Neural progenitor cell (in vitro differentiated cells): ENCODE results near the gene PACS1. TPM values are rescaled to one million over a fixed set of nuclear protein-coding genes. Genes with fewer than 3 reads are reported as not detected.

Experiments used
- DNase-seq: peaks from one replicate; pipeline ENCODE4 v3.0.0-alpha.2; 2016; ENCODE audit warnings: low spot score
- H2AFZ ChIP-seq: fragments of 200-600 bp; sonication (generic); replicated peaks from 2 replicates; pipeline ENCODE4 v1.6.1; 2016; ENCODE audit warnings: antibody characterized with exemption
- H3F3A ChIP-seq: fragments of 200-600 bp; sonication (generic); 2 replicates; pipeline ENCODE4 v1.6.1; 2016; ENCODE audit warnings: antibody characterized with exemption, low read depth
- H3K27ac ChIP-seq: fragments of 200-600 bp; sonication (generic); 2 replicates; pipeline ENCODE4 v1.5.1; 2016; ENCODE audit warnings: mild to moderate bottlenecking
- H3K27me3 ChIP-seq: fragments of 200-600 bp; sonication (generic); 2 replicates; pipeline ENCODE4 v1.6.1; 2016; ENCODE audit warnings: mild to moderate bottlenecking, moderate library complexity
- H3K36me3 ChIP-seq: fragments of 200-600 bp; sonication (generic); 2 replicates; pipeline ENCODE4 v1.5.1; 2016
- H3K4me1 ChIP-seq: fragments of 200-600 bp; sonication (generic); 2 replicates; pipeline ENCODE4 v1.6.1; 2016; ENCODE audit warnings: mixed run types
- H3K4me2 ChIP-seq: fragments of 200-600 bp; sonication (generic); 2 replicates; pipeline ENCODE4 v1.6.1; 2016
- H3K4me3 ChIP-seq: fragments of 200-600 bp; sonication (generic); 2 replicates; pipeline ENCODE4 v1.5.1; 2016
- H3K79me2 ChIP-seq: fragments of 200-600 bp; sonication (generic); 2 replicates; pipeline ENCODE4 v1.6.1; 2016; ENCODE audit warnings: low read depth
- H3K9ac ChIP-seq: fragments of 200-600 bp; sonication (generic); 2 replicates; pipeline ENCODE4 v1.6.1; 2016
- H3K9me3 ChIP-seq: fragments of 200-600 bp; sonication (generic); 2 replicates; pipeline ENCODE4 v1.5.1; 2016; ENCODE audit warnings: low read depth
- H4K20me1 ChIP-seq: fragments of 200-600 bp; sonication (generic); 2 replicates; pipeline ENCODE4 v1.6.1; 2016; ENCODE audit warnings: low read depth
- H3K27ac Mint-ChIP-seq: 3 replicates; pipeline ENCODE4 v1.8.0; 2021; ENCODE audit warnings: mixed read lengths
- H3K27me3 Mint-ChIP-seq: 2 replicates; pipeline ENCODE4 v1.8.0; 2022; ENCODE audit warnings: low read depth, mild to moderate bottlenecking, inconsistent platforms, moderate library complexity, mixed read lengths; ENCODE audit not compliant: insufficient read depth
- H3K36me3 Mint-ChIP-seq: 3 replicates; pipeline ENCODE4 v1.8.0; 2021; ENCODE audit warnings: mixed read lengths
- H3K4me1 Mint-ChIP-seq: 3 replicates; pipeline ENCODE4 v1.8.0; 2021; ENCODE audit warnings: mixed read lengths
- H3K4me3 Mint-ChIP-seq: 3 replicates; pipeline ENCODE4 v1.8.0; 2021; ENCODE audit warnings: mild to moderate bottlenecking, moderate library complexity, mixed read lengths
- H3K9me3 Mint-ChIP-seq: 3 replicates; pipeline ENCODE4 v1.8.0; 2020; ENCODE audit warnings: mixed read lengths
- CTCF ChIP-seq: fragments of 200-600 bp; sonication (generic); IDR thresholded peaks from 2 replicates; pipeline ENCODE4 v1.5.1; 2017; ENCODE audit warnings: antibody characterized with exemption, mild to moderate bottlenecking
- EZH2 ChIP-seq: fragments of 200-600 bp; sonication (generic); IDR thresholded peaks from 2 replicates; pipeline ENCODE4 v1.6.1; 2017; ENCODE audit warnings: antibody characterized with exemption, mild to moderate bottlenecking, moderate library complexity
- EZH2phosphoT487 ChIP-seq: fragments of 200-600 bp; sonication (generic); IDR thresholded peaks from 2 replicates; pipeline ENCODE4 v1.6.1; 2017; ENCODE audit warnings: antibody characterized with exemption
- total RNA-seq: library from RNA; depleted of rRNA; stranded (reverse); fragments of >200 nt; gene quantifications from 2 replicates; pipeline ENCODE4 v1.2.3, GENCODE V29; 2015; ENCODE audit warnings: low replicate concordance

PACS1 gene
- total RNA-seq, 1 donor from 2014 or later: 13.4 TPM

GRCh38 chr11:66146940-66147339 lies 76.9 kb downstream of the PACS1 start:
- no peak overlapping the region for H3K4me3 Mint-ChIP-seq
- H3K4me1 Mint-ChIP-seq: peaks cover 12% of the 10 kb centered on the region
- no peak for DNase-seq
- H3K27me3 Mint-ChIP-seq: peaks cover 3% of the 10 kb centered on the region
- peaks cover 12% of the 10 kb centered on the region for H3K9me3 Mint-ChIP-seq
- Histone ChIP-seq H4K20me1 (no peaks in the 10 kb centered on the region), H2AFZ (no peak overlapping the region), H3K27ac (no peak overlapping the region), H3K4me1 (peaks cover 12% of the 10 kb centered on the region), H3K9me3 (no peaks in the 10 kb centered on the region), H3K36me3 (no peaks in the 10 kb centered on the region), H3F3A (no peaks in the 10 kb centered on the region), H3K9ac (no peak overlapping the region), H3K27me3 (no peaks in the 10 kb centered on the region), H3K79me2 (no peaks in the 10 kb centered on the region), H3K4me2 (no peak overlapping the region), H3K4me3 (no peak overlapping the region)
- H3K36me3 Mint-ChIP-seq: peaks cover 5% of the 10 kb centered on the region
- TF ChIP-seq EZH2phosphoT487: no peak
- no peak for TF ChIP-seq CTCF
- TF ChIP-seq EZH2: no peak
- no peak overlapping the region for H3K27ac Mint-ChIP-seq

GRCh38 chr11:66150140-66150539 lies 80.1 kb downstream of the PACS1 start:
- TF ChIP-seq CTCF (no peak), EZH2 (no peak), EZH2phosphoT487 (no peak)
- H3K9me3 Mint-ChIP-seq: peaks cover 12% of the 10 kb centered on the region
- H2AFZ ChIP-seq: no peak overlapping the region

GRCh38 chr11:66150725-66151124 lies 80.7 kb downstream of the PACS1 start:
- Histone ChIP-seq H3K36me3 (no peaks in the 10 kb centered on the region), H3K79me2 (no peaks in the 10 kb centered on the region), H3K4me2 (no peak overlapping the region), H3K9me3 (no peaks in the 10 kb centered on the region), H3K4me1 (peaks cover 12% of the 10 kb centered on the region), H3F3A (no peaks in the 10 kb centered on the region), H2AFZ (no peak overlapping the region), H4K20me1 (no peaks in the 10 kb centered on the region), H3K4me3 (no peak overlapping the region), H3K9ac (peak overlapping the region; percentile 9), H3K27me3 (no peaks in the 10 kb centered on the region), H3K27ac (no peak overlapping the region)
- Mint-ChIP-seq H3K27ac (peak overlapping the region; percentile 1), H3K27me3 (peaks cover 3% of the 10 kb centered on the region), H3K4me3 (no peak overlapping the region), H3K9me3 (peaks cover 12% of the 10 kb centered on the region), H3K36me3 (peaks cover 5% of the 10 kb centered on the region), H3K4me1 (peaks cover 12% of the 10 kb centered on the region)
- TF ChIP-seq EZH2phosphoT487: no peak
- TF ChIP-seq EZH2: no peak
- no peak for TF ChIP-seq CTCF
- DNase-seq: no peak

More at GRCh38 chr11:66150140-66150539, 80.1 kb downstream of the PACS1 start:
- no peaks in the 10 kb centered on the region for H3K27me3 ChIP-seq
- no peaks in the 10 kb centered on the region for H4K20me1 ChIP-seq
- peaks cover 3% of the 10 kb centered on the region for H3K27me3 Mint-ChIP-seq
- no peaks in the 10 kb centered on the region for H3K36me3 ChIP-seq
- no peak overlapping the region for H3K4me2 ChIP-seq
- H3K4me3 ChIP-seq: no peak overlapping the region
- no peaks in the 10 kb centered on the region for H3F3A ChIP-seq
- peaks cover 12% of the 10 kb centered on the region for H3K4me1 Mint-ChIP-seq
- H3K4me3 Mint-ChIP-seq: no peak overlapping the region
- H3K79me2 ChIP-seq: no peaks in the 10 kb centered on the region
- H3K9ac ChIP-seq: no peak overlapping the region
- peaks cover 5% of the 10 kb centered on the region for H3K36me3 Mint-ChIP-seq
- no peak for DNase-seq
- H3K9me3 ChIP-seq: no peaks in the 10 kb centered on the region
- H3K27ac ChIP-seq: no peak overlapping the region
- H3K4me1 ChIP-seq: peaks cover 12% of the 10 kb centered on the region
- no peak overlapping the region for H3K27ac Mint-ChIP-seq
